AG09319 (cell line): ENCODE results near the gene ZNF536.

Experiments used
- DNase-seq: peaks from one replicate; pipeline ENCODE4 v3.0.0-alpha.2; 2010; ENCODE audit warnings: low read depth; ENCODE audit errors: extremely low read depth
- TF ChIP-seq, protein P1 (sequence below): IDR thresholded peaks from 2 replicates; pipeline ENCODE4 v1.5.1; 2011; ENCODE audit warnings: low read depth, mild to moderate bottlenecking, inconsistent platforms, low read length, moderate library complexity

ZNF536 gene

DNA sequence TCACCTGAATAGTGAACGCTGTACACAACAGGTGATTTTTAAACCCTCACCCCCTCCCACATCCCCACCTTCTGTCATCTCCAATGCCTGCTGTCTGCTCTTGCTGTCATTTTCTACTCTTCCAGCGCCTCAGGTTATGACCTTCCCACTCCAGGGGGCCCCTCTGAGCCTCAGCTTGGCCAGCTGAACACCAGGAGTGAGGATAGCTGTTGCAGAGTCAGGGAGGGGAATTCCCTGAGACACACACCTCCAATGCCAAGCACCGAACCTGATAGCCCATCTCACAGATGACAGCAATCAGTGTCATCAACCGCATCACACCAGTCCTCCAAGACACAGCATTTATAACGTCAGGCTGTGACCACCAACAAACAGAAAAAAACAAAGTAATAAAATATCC, 193.5 kb downstream of the ZNF536 start:
- TF ChIP-seq, protein P1, sequence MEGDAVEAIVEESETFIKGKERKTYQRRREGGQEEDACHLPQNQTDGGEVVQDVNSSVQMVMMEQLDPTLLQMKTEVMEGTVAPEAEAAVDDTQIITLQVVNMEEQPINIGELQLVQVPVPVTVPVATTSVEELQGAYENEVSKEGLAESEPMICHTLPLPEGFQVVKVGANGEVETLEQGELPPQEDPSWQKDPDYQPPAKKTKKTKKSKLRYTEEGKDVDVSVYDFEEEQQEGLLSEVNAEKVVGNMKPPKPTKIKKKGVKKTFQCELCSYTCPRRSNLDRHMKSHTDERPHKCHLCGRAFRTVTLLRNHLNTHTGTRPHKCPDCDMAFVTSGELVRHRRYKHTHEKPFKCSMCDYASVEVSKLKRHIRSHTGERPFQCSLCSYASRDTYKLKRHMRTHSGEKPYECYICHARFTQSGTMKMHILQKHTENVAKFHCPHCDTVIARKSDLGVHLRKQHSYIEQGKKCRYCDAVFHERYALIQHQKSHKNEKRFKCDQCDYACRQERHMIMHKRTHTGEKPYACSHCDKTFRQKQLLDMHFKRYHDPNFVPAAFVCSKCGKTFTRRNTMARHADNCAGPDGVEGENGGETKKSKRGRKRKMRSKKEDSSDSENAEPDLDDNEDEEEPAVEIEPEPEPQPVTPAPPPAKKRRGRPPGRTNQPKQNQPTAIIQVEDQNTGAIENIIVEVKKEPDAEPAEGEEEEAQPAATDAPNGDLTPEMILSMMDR = no peak
- DNase-seq = no peak

DNA sequence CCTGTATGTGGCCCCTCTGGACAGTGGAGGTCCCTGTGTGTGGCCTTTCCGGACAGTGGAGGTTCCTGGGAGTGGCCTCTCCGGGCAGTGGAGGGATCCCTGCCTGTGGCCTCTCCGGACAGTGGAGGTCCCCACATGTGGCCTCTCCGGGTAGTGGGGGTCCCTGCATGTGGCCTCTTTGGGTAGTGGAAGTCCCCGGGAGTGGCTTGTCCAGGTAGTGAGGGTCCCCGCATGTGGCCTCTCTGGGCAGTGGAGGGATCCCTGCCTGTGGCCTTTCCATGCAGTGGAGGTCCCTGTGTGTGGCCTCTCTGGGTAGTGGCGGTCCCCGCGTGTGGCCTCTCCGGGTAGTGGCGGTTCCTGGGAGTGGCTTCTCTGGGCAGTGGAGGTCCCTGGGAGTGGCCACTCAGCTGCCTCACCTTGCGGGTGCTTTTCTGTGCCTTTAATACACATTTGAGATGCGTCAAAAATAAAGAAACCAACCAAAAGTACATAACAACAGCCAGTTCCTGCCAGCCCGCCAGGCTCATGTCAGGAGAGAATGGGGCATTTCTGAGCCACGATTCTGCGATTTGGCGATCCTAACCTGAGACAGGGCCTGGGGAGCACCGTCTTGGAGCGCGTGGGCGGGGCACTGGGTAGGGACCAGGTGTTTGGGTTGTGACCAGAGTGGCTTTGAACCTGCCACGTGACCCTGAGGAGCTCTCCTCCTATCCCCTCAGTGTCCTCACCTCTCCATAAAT, 194.7 kb downstream of the ZNF536 start:
- DNase-seq = no peak
- TF ChIP-seq, protein P1 = no peak

DNA sequence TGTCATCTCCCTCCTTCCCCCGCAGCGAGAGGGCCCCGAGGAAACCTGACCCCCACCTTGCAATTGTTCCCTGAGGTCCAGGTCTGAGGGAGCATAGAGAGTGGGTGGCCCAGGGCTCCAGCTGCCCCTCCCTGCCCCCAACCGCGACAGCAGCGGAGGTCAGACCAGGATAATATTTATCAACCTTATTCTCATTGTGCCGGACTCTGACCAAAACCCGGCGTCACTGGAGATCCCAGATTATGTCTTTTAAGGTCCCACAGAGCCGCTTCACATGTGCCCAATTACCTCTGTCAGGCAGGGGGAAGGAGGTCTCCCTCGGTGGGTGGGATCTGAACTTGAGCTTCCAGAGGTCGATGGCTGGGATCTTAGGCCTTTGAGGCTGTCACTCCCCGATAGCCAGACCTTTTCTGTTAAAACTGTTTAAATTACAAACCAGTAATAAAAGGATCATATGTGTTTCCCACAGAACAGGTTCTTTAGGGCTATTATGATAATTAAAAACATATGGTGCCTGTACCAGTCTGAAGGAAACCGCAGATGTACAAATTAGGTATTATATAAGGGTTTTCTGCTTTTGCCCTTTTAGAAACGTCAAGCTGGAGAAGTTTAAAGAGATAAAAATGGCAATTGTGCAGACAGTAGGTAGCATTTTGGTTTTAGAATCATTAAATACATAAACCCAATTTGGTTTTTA, 195.5 kb downstream of the ZNF536 start:
- DNase-seq = no peak
- TF ChIP-seq, protein P1 = no peak

DNA sequence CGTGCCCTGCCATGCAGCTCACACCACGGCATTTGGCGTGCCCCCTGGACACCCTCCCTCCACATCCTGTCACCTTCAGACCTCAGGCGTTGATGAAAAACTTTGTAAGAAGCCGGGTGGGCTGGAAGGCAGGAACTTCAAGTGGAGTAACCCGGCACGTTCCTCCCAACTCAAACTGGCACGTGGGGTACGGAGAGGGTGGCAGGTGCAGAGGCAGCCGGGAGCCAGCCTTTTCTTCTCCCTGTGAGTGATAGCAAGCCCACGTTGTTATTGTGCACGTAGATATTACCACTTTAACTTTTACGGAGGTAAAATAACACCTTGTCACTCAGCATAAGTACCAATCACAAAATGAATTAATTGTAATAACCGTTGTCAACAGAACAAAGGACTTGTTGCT, 198.0 kb downstream of the ZNF536 start:
- TF ChIP-seq, protein P1 = no peak
- DNase-seq = no peak

DNA sequence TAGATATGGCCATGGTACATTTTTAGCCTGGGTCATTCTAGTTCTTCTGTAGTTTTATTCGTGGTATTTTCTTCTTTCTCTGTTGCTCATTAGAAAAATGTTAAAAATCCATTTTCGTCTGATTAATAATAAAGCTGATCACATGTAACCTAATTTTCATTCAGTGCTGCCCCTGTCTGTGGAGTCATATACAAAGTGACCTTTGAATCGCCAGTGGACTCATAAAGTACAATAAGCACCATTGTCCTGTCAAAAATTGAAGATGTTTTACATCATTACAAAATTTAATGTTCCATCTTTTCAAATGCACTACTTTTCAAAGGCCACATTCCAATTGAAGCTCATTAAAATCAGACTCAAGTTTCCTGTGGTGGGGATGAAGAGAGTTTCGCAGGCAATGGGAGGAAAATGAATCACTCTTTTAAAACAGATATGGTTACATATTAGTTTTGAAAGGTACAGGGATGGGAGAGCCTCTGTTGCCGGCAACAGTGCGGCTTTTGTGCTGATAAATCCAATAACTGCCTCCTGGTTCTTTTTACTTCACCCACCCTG, 205.4 kb downstream of the ZNF536 start:
- DNase-seq = no peak
- TF ChIP-seq, protein P1 = no peak

DNA sequence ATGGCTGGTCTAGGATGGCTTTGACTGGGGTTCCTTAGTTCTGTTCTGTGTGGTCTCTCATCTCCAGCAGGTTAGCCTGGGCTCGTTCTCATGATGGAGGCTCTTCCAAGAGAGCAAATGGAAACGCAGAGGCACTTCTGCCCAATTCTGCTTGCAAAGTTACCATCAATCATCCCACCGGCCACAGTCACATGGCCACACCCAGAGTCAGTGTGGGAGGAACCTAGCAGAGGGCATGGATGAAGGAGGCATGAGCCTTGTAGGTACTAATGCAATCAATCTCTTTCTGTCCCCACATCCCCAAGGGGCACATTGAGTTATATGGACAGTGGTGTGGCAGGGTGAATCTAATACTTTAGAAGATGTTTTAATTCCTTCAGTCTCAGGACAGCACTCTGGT, 207.2 kb downstream of the ZNF536 start:
- no peak for DNase-seq
- TF ChIP-seq, protein P1 = no peak

DNA sequence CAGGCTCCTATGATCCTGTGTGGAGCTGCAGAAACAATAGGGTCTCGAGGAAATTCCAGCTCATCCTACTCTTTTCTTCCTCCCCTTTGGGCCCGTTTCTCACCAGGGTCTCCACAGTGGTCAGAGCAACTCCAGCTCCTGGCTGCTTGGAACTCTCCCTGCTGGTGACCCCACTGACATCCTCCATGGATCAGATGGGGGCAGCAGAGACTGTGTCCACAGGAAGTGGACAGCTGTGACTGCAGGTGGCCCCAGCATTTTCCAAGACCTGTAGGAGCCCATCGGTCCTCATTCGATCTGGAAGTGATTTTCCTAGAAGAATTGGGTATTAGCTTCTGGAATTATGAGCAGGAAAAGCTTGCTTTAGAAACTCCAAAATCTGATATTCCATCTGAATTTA, 208.5 kb downstream of the ZNF536 start:
- DNase-seq = no peak
- TF ChIP-seq, protein P1 = no peak
